Naive B cell (primary cell): ENCODE measurements around the gene SLC25A3. TPM values are rescaled to one million over a fixed set of nuclear protein-coding genes. Genes with fewer than 3 reads are reported as not detected.
"Not testable (repeated sequence)": the region's sequence is repeated elsewhere in the genome, so short reads cannot be mapped to it uniquely, and the experiment has no call there.

ENCODE experiments used
- ATAC-seq, 2 donors: fragments of 150-1000 bp; cut with Tn5 transposase; 2 replicates each; pipeline ENCODE4 v1.10.0; 2021; ENCODE audit warnings: low read depth in 2 of 2, mild to moderate bottlenecking in 2 of 2, moderate library complexity in 2 of 2
- DNase-seq: peaks from one replicate; pipeline ENCODE4 v3.0.0; 2022
- H3K27ac Mint-ChIP-seq, 6 donors: one replicate each; pipeline ENCODE4 v1.8.0; 2020 to 2022; ENCODE audit warnings: mild to moderate bottlenecking in 6 of 6, mixed read lengths in 6 of 6, moderate library complexity in 5 of 6, inconsistent platforms in 2 of 6
- H3K27me3 Mint-ChIP-seq, 3 donors: one replicate each; pipeline ENCODE4 v1.8.0; 2021 to 2022; ENCODE audit warnings: mixed read lengths in 3 of 3, mild to moderate bottlenecking in 1 of 3
- H3K36me3 Mint-ChIP-seq, 2 donors: one replicate each; pipeline ENCODE4 v1.8.0; 2020 to 2022; ENCODE audit warnings: mixed read lengths in 2 of 2, inconsistent platforms in 1 of 2, mild to moderate bottlenecking in 1 of 2
- H3K4me1 Mint-ChIP-seq, 3 donors: one replicate each; pipeline ENCODE4 v1.8.0; 2020 to 2022; ENCODE audit warnings: mixed read lengths in 3 of 3, inconsistent platforms in 1 of 3, mild to moderate bottlenecking in 1 of 3, moderate library complexity in 1 of 3
- H3K4me3 Mint-ChIP-seq, 8 donors: one replicate each; pipeline ENCODE4 v1.8.0; 2020 to 2022; ENCODE audit warnings: mild to moderate bottlenecking in 8 of 8, mixed read lengths in 8 of 8, moderate library complexity in 8 of 8, inconsistent platforms in 2 of 8
- H3K9me3 Mint-ChIP-seq, 7 donors: one replicate each; pipeline ENCODE4 v1.8.0; 2020 to 2022; ENCODE audit warnings: mixed read lengths in 7 of 7, mild to moderate bottlenecking in 5 of 7, inconsistent platforms in 2 of 7, moderate library complexity in 1 of 7
- polyA plus RNA-seq, 6 donors: library from polyadenylated mRNA; unstranded; fragments of 300-500 nt; fragmentation: Illumina TruSeq; gene quantifications; one replicate each; pipeline ENCODE4 v1.2.3, GENCODE V29; 2021; ENCODE audit warnings: low read depth in 6 of 6

SLC25A3 gene
- polyA plus RNA-seq, 6 donors from 2014 or later: 183 to 248 (median 211) TPM

DNA sequence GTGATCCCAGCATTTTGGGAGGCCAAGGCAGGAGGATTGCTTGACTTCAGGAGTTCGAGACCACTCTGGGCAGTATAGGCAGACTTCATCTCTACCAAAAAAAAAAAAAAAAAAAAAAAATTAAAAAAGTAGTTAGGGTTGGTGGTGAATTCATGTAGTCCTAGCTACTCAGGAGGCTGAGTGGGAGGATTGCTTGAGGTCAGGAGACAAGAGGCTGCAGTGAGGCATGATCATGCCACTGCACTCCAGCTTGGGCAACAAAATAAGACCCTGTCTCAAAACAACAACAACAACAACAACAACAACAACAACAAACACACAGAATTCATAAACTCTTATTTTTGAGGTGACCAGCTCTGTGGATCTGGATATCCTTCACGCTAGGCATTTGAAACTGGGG is 17.1 kb downstream of the SLC25A3 start:
- no peaks in the 10 kb centered on the region for H3K27me3 Mint-ChIP-seq

GRCh38 chr12:98612696-98613334 is 19.3 kb downstream of the SLC25A3 start:
- DNase-seq (peak; percentile 76), ATAC-seq (peak; percentile 97)
- Mint-ChIP-seq H3K27me3 (no peaks in the 10 kb centered on the region), H3K9me3 (no peaks in the 10 kb centered on the region), H3K27ac (peak overlapping the region; percentile 71 to 98 (median 94)), H3K4me1 (peaks cover 21 to 26% (median 22%) of the 10 kb centered on the region in 3 donors), H3K36me3 (no peaks in the 10 kb centered on the region), H3K4me3 (peak overlapping the region in 7 of 8 donors; percentile 4 to 85 (median 46))

More for the DNA sequence above, 17.1 kb downstream of the SLC25A3 start:
- ATAC-seq (no peak), DNase-seq (no peak)
- peak overlapping the region in 1 of 6 donors; percentile 37 for H3K27ac Mint-ChIP-seq
- peaks cover 26 to 33% (median 29%) of the 10 kb centered on the region in 3 donors for H3K4me1 Mint-ChIP-seq
- no peaks in the 10 kb centered on the region for H3K36me3 Mint-ChIP-seq
- H3K9me3 Mint-ChIP-seq: no peaks in the 10 kb centered on the region
- no peak overlapping the region for H3K4me3 Mint-ChIP-seq

DNA sequence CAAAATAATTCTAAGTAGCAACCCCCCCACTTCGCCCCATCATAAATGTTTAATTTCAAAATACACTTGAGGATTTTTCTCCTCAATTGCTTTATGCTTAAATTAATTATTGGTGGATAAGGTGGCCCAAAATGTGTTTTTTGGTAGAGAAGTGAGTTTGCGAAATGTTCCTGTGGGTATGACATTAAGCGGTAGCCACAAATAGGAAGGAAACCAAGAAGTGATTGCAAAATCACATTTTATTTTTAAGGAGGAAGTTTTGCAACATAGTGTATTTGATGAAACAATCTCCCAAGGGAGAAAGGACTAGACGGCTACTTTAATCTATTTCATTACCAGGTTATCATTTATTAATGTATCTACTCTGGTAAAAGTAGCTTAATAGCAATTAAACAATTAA is 25.5 kb downstream of the SLC25A3 start:
- ATAC-seq (no peak), DNase-seq (no peak)
- Mint-ChIP-seq H3K9me3 (no peaks in the 10 kb centered on the region), H3K27me3 (no peaks in the 10 kb centered on the region), H3K27ac (peak overlapping the region in 1 of 6 donors; percentile 61), H3K4me1 (peaks cover 8 to 9% (median 9%) of the 10 kb centered on the region in 3 donors), H3K4me3 (no peak overlapping the region), H3K36me3 (no peaks in the 10 kb centered on the region)

DNA sequence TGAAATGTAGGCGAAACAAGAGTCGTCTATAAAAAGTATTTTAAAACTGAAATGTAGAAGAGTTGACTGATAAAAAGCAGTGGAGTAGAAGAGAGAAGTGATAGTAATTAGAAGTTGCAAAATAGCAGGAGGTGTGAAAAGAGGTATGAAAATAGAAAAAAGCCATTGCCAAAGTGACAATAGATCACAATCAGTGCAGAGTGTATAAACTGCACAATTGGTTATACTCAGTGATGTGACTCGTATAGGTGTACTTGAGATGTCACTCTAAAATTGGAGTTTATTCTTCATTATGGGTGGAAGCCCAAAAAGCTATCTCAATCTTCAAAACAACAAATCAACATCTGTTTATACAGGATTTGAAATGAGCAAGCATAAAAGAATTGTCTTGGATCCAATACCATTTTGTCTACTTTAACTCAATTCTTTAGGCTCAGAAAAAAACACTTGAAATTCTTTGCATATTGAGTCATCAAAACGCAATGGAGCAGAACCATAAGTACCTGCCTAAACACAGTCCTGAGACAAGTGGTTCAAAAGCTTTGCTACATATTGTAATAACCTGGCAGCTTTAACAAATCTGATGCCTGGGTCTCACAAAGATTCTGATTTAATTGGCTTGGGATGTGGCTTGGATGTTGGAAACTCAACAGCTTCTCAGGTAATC is 42.3 kb downstream of the SLC25A3 start:
- DNase-seq (no peak), ATAC-seq (peak in 1 of 2 donors; percentile 37)
- Mint-ChIP-seq H3K27me3 (no peaks in the 10 kb centered on the region), H3K36me3 (peaks cover 0 to 3% of the 10 kb centered on the region in 2 donors), H3K9me3 (no peaks in the 10 kb centered on the region), H3K4me3 (no peak overlapping the region), H3K27ac (peak overlapping the region in 1 of 6 donors; percentile 76), H3K4me1 (peaks cover 10 to 13% (median 10%) of the 10 kb centered on the region in 3 donors)

GRCh38 chr12:98637068-98637467 is 43.6 kb downstream of the SLC25A3 start:
- no peaks in the 10 kb centered on the region for H3K9me3 Mint-ChIP-seq
- no peak for ATAC-seq
- H3K4me3 Mint-ChIP-seq: no peak overlapping the region

DNA sequence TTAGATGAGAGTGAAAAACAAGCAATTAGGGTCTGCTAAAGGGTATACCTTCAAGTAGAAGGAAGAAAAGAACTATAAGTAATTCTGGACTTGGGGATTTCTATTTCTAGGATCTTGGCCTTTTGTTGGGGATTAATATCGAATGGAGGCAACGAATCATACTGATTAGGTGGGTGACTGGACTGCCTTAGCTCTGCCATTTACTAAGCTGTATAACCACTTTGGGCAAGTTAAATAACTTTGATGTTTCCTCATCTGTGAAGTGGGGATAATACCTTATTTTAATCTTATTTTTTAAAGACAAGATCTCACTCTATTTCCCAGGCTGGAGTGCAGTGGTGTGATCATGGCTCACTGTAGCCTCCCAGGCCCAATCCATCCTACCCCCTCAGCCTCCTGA is 44.5 kb downstream of the SLC25A3 start:
- no peaks in the 10 kb centered on the region for H3K9me3 Mint-ChIP-seq
- H3K4me1 Mint-ChIP-seq: peaks cover 10 to 18% (median 17%) of the 10 kb centered on the region in 3 donors
- no peak overlapping the region for H3K4me3 Mint-ChIP-seq
- ATAC-seq: no peak
- no peak for DNase-seq
- peak overlapping the region in 1 of 6 donors; percentile 4 for H3K27ac Mint-ChIP-seq
- H3K27me3 Mint-ChIP-seq: no peaks in the 10 kb centered on the region
- H3K36me3 Mint-ChIP-seq: peaks cover 0 to 3% of the 10 kb centered on the region in 2 donors

More at GRCh38 chr12:98637068-98637467, 43.6 kb downstream of the SLC25A3 start:
- no peaks in the 10 kb centered on the region for H3K27me3 Mint-ChIP-seq
- peaks cover 10 to 17% (median 12%) of the 10 kb centered on the region in 3 donors for H3K4me1 Mint-ChIP-seq
- no peak for DNase-seq
- H3K27ac Mint-ChIP-seq: no peak overlapping the region
- peaks cover 0 to 3% of the 10 kb centered on the region in 2 donors for H3K36me3 Mint-ChIP-seq

DNA sequence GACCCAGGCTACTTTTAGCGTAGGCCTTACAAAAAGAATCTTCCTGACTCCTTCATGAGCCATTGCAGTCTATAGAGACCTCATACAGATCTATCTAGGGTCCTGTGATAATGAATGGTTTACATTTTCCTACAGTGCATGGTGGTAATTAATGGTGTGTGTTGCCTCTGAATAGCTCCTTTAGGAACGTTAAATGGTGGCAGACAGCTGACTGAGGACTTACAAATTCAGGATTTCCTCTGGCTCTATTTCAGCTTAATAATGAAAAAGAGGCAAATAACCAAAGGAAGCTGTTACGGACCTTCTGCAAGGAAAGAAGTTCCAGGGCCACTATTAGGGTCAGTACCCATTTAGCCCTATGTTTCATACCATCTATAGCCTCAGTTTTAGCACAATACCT is 46.0 kb downstream of the SLC25A3 start:
- H3K27me3 Mint-ChIP-seq: no peaks in the 10 kb centered on the region
- peaks cover 10 to 27% (median 22%) of the 10 kb centered on the region in 3 donors for H3K4me1 Mint-ChIP-seq
- DNase-seq (no peak), ATAC-seq (no peak)
- peaks cover 0 to 3% of the 10 kb centered on the region in 2 donors for H3K36me3 Mint-ChIP-seq
- no peak overlapping the region for H3K27ac Mint-ChIP-seq
- H3K9me3 Mint-ChIP-seq: peaks cover 0 to 2% (median 0%) of the 10 kb centered on the region in 7 donors
- peak overlapping the region in 1 of 8 donors; percentile 45 for H3K4me3 Mint-ChIP-seq

DNA sequence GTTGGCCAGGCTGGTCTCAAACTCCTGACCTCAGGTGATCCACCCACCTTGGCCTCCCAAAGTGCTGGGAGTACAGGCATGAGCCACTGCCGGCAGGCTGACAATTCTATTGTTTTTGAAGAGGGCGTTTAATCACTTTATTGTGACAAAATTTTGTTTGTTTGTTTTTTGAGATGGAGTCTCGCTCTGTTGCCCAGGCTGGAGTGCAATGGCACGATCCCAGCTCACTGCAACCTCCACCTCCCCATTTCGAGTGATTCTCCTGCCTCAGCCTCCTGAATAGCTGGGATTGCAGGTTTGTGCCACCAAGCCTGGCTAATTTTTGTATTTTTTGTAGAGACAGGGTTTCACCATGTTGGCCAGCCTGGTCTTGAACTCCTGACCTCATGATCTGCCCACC is 49.3 kb downstream of the SLC25A3 start:
- Mint-ChIP-seq H3K27ac (peak overlapping the region in 2 of 6 donors; percentile 60 to 61), H3K4me1 (peaks cover 13 to 35% (median 22%) of the 10 kb centered on the region in 3 donors)
- DNase-seq: not testable (repeated sequence)

DNA sequence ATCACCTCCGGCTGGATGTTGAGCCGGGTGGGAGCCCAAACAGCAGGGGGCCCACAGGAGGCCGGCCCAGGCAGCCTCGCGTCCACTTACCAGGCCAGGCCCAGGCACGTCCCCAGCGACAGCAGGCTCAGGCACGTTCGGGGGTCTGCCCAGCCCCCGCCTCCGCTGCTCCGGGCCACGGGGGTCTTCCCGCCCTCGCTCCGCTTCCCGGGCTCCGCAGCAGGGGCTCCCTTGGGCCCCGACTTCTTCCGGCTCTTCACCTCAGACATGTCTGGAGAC is 50.9 kb downstream of the SLC25A3 start:
- H3K4me1 Mint-ChIP-seq: peaks cover 9 to 29% (median 18%) of the 10 kb centered on the region in 3 donors
- peaks cover 0 to 8% of the 10 kb centered on the region in 2 donors for H3K36me3 Mint-ChIP-seq
- H3K27me3 Mint-ChIP-seq: no peaks in the 10 kb centered on the region
- peak overlapping the region; percentile 90 to 98 (median 97) for H3K27ac Mint-ChIP-seq
- peaks cover 0 to 2% (median 0%) of the 10 kb centered on the region in 7 donors for H3K9me3 Mint-ChIP-seq
- peak overlapping the region; percentile 98 to 100 (median 98) for H3K4me3 Mint-ChIP-seq
- DNase-seq (no peak), ATAC-seq (peak; percentile 3)

More for the DNA sequence above, 49.3 kb downstream of the SLC25A3 start:
- not testable (repeated sequence) for H3K9me3 Mint-ChIP-seq, ATAC-seq, H3K27me3 Mint-ChIP-seq, H3K36me3 Mint-ChIP-seq
- peak overlapping the region; percentile 9 to 100 (median 98) for H3K4me3 Mint-ChIP-seq

GRCh38 chr12:98644712-98645571 is 51.5 kb downstream of the SLC25A3 start, which contains the start of the genes APAF1 and IKBIP:
TSS of gene APAF1 (plus strand) at chr12:98645290. CDS start at chr12:98648360, 3,070 bp downstream.
TSS of gene IKBIP (minus strand) at chr12:98644788. CDS start at chr12:98644701, 87 bp downstream.
- peak; percentile 99 for DNase-seq
- Mint-ChIP-seq H3K4me1 (peaks cover 7 to 29% (median 18%) of the 10 kb centered on the region in 3 donors), H3K27me3 (no peaks in the 10 kb centered on the region), H3K36me3 (peaks cover 0 to 8% of the 10 kb centered on the region in 2 donors), H3K27ac (peak within 1 kb of the TSS; percentile 90 to 98 (median 97)), H3K4me3 (peak within 1 kb of the TSS; percentile 98 to 100 (median 98)), H3K9me3 (peaks cover 0 to 2% (median 0%) of the 10 kb centered on the region in 7 donors)
- peak; percentile 84 to 86 for ATAC-seq

DNA sequence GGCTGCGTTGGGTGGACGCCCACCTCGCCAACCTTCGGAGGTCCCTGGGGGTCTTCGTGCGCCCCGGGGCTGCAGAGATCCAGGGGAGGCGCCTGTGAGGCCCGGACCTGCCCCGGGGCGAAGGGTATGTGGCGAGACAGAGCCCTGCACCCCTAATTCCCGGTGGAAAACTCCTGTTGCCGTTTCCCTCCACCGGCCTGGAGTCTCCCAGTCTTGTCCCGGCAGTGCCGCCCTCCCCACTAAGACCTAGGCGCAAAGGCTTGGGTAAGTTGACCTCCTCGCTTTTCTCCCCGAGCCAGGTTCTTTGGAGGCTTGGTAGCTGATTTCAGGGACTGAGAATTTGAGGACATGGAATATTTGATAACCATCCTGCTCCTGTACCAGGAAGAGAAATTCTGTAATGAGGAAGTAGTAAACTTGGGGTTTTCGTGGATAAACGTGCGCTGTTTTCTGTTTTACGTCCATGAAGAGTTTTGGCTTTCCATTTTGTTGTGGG is 52.1 kb downstream of the SLC25A3 start:
- H3K4me1 Mint-ChIP-seq: peaks cover 7 to 29% (median 17%) of the 10 kb centered on the region in 3 donors
- DNase-seq: peak; percentile 33
- H3K27me3 Mint-ChIP-seq: no peaks in the 10 kb centered on the region
- peaks cover 0 to 2% (median 0%) of the 10 kb centered on the region in 7 donors for H3K9me3 Mint-ChIP-seq
- no peak for ATAC-seq
- H3K36me3 Mint-ChIP-seq: peaks cover 0 to 8% of the 10 kb centered on the region in 2 donors
- H3K27ac Mint-ChIP-seq: peak overlapping the region; percentile 56 to 95 (median 87)
- H3K4me3 Mint-ChIP-seq: peak overlapping the region; percentile 94 to 100 (median 98)

DNA sequence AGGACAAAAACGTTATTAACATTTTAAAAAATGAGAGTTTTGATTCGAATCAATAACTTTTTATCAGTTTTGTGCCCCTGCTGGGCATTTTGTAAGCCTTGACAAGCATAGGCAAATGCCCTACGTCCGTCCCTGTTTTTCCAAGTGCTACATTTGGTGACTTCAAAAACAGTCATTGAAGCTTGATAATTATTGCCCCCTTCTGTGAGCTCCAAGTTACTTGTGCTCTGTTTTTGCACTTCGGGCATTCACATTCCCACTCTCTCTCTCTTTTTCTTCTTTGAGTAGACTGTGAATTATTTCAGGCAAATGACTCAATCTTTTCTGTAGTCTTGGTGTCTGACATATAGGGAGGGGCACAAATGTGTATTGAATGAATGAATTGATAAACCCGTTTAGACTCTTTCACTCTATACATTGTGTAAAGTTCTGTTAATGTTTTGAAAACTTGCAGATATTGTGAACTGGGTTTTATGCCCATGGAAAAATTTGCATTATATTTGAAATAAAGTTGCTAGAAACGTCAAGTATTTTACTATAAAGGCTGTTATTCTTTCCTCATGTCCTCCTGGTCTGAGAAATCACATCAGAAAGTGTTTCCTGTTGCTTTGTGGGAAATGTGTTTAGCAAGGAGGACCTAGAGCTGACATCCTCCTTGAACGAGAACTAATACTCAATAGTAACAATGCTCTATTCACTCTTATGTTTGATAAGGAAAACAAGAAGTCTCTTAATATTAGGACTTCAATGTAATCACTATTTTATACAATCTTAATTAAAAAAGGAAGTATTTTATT is 53.0 kb downstream of the SLC25A3 start:
- peaks cover 0 to 2% (median 0%) of the 10 kb centered on the region in 7 donors for H3K9me3 Mint-ChIP-seq
- ATAC-seq (no peak), DNase-seq (no peak)
- H3K27me3 Mint-ChIP-seq: no peaks in the 10 kb centered on the region
- H3K36me3 Mint-ChIP-seq: peaks cover 0 to 8% of the 10 kb centered on the region in 2 donors
- H3K4me1 Mint-ChIP-seq: peaks cover 7 to 29% (median 10%) of the 10 kb centered on the region in 3 donors
- H3K27ac Mint-ChIP-seq: peak overlapping the region in 4 of 6 donors; percentile 12 to 90 (median 48)
- H3K4me3 Mint-ChIP-seq: peak overlapping the region; percentile 94 to 100 (median 98)
